ENCODE data around the gene KCNMA1.

The KCNMA1 gene

DNA sequence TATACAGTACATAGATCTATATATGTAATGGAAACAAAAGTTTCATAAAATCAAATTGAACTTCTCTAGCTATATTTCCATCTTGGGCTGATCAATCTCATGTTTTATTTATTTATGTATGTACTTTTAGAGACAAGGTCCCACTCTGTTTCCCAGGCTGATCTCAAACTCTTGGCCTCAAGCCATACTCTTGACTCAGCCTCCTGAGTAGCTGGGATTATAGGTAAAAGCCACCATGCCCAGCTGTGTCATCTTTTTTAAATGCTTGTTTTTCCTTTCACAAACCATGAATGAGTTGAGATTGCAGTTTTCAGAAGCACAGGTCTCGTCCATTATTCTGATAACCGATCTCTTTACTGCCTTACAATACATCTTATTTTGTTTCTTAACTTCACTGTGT is 400.9 kb downstream of the KCNMA1 start:
- no peaks in the 10 kb centered on the region for H3K36me3 ChIP-seq (ENCODE audit: insufficient read depth)
- no peak overlapping the region for H2AFZ ChIP-seq (ENCODE audit: low read depth)
- no peak overlapping the region for H3K27ac ChIP-seq
- no peaks in the 10 kb centered on the region for H3K27me3 ChIP-seq (ENCODE audit: insufficient read depth, low read depth)
- H4K20me1 ChIP-seq (ENCODE audit: insufficient read depth) = no peaks in the 10 kb centered on the region
- H3K9ac ChIP-seq = no peak overlapping the region
- H3K4me2 ChIP-seq = no peak overlapping the region
- H3K4me3 ChIP-seq (IDR thresholded peaks at IDR 0.05; ENCODE audit: insufficient read depth, low read depth, low read length) = no peak overlapping the region
- no peaks in the 10 kb centered on the region for H3K79me2 ChIP-seq (ENCODE audit: insufficient read depth, low read depth)
- H3K4me1 ChIP-seq (ENCODE audit: low read depth, poor library complexity, severe bottlenecking) = no peaks in the 10 kb centered on the region
- TF ChIP-seq, protein P1, sequence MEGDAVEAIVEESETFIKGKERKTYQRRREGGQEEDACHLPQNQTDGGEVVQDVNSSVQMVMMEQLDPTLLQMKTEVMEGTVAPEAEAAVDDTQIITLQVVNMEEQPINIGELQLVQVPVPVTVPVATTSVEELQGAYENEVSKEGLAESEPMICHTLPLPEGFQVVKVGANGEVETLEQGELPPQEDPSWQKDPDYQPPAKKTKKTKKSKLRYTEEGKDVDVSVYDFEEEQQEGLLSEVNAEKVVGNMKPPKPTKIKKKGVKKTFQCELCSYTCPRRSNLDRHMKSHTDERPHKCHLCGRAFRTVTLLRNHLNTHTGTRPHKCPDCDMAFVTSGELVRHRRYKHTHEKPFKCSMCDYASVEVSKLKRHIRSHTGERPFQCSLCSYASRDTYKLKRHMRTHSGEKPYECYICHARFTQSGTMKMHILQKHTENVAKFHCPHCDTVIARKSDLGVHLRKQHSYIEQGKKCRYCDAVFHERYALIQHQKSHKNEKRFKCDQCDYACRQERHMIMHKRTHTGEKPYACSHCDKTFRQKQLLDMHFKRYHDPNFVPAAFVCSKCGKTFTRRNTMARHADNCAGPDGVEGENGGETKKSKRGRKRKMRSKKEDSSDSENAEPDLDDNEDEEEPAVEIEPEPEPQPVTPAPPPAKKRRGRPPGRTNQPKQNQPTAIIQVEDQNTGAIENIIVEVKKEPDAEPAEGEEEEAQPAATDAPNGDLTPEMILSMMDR (conservative IDR thresholded peaks at IDR 0.05; ENCODE audit: low read depth, low read length) = no peak

DNA sequence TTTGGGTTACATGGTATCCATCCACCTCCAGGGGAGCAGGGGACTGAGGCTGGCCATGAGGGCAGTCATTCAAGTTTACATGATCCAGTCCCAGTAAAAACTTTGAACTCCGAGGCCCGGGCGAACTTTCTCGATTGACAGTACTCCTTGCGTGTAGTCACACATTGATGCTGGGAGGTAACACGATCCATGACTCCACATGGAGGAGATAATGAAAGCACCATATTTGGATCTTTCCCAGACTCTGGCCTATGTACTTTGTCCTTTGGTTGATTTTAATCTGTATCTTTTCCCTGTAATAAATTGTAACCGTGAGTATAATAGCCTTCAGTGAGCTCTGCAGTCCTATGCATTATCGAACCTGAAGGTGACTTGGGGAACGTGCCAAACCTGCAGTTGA is 401.6 kb downstream of the KCNMA1 start:
- no peak overlapping the region for H3K4me3 ChIP-seq (IDR thresholded peaks at IDR 0.05; ENCODE audit: insufficient read depth, low read depth, low read length)
- TF ChIP-seq, protein P1 (conservative IDR thresholded peaks at IDR 0.05; ENCODE audit: low read depth, low read length) = no peak
- no peaks in the 10 kb centered on the region for H3K36me3 ChIP-seq (ENCODE audit: insufficient read depth)

DNA sequence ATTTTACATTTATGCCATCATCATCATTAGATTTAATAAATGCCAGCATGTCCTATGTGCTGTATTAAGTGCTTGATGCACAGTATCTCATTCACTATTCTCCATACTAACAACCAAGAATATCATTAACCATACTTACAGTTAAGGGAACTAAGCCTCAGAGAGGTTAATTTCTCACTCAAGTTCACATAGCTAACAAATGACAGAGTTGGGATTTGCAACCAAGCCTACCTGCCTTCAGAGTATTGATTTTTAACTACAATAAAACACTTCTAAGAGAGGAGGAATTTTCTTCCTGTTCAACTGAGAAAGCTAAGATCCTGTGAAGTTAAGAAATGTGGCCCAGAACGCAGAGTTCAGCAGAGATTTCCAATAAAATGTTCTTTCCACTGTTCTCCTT is 403.0 kb downstream of the KCNMA1 start:
- H3K4me2 ChIP-seq = no peak overlapping the region
- no peaks in the 10 kb centered on the region for H3K79me2 ChIP-seq (ENCODE audit: insufficient read depth, low read depth)
- H2AFZ ChIP-seq (ENCODE audit: low read depth) = no peak overlapping the region
- H4K20me1 ChIP-seq (ENCODE audit: insufficient read depth) = no peaks in the 10 kb centered on the region
- TF ChIP-seq, protein P1 (conservative IDR thresholded peaks at IDR 0.05; ENCODE audit: low read depth, low read length) = no peak
- H3K36me3 ChIP-seq (ENCODE audit: insufficient read depth) = no peaks in the 10 kb centered on the region
- no peaks in the 10 kb centered on the region for H3K27me3 ChIP-seq (ENCODE audit: insufficient read depth, low read depth)
- no peak overlapping the region for H3K9ac ChIP-seq
- no peak overlapping the region for H3K27ac ChIP-seq
- peaks cover 6% of the 10 kb centered on the region for H3K4me1 ChIP-seq (ENCODE audit: low read depth, poor library complexity, severe bottlenecking)
- H3K4me3 ChIP-seq (IDR thresholded peaks at IDR 0.05; ENCODE audit: insufficient read depth, low read depth, low read length) = no peak overlapping the region

More for the DNA sequence above, 401.6 kb downstream of the KCNMA1 start:
- Histone ChIP-seq H4K20me1 (ENCODE audit: insufficient read depth) (no peaks in the 10 kb centered on the region), H3K27me3 (ENCODE audit: insufficient read depth, low read depth) (no peaks in the 10 kb centered on the region), H3K9ac (no peak overlapping the region), H3K27ac (no peak overlapping the region), H3K79me2 (ENCODE audit: insufficient read depth, low read depth) (no peaks in the 10 kb centered on the region), H3K4me1 (ENCODE audit: low read depth, poor library complexity, severe bottlenecking) (peaks cover 4% of the 10 kb centered on the region), H2AFZ (ENCODE audit: low read depth) (no peak overlapping the region), H3K4me2 (no peak overlapping the region)

DNA sequence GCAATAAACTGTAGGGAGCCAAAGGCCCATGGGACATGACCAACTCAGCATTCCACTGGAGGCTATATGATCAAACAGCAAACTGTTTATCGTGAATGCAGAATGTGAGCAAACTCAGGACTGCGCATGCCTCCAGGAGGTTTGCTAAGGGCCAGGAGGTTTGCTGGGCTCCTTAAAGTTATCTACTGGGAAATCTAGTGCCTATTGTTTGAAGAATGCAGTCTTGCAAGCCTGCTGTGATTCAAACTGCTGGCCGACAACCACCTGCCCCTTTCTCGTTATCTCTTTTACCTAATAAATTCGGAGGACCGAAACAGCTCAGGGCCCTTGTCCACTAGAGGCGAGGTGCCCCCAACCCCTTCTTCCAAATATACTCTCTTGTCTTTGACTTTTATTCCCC is 404.1 kb downstream of the KCNMA1 start:
- Histone ChIP-seq H3K4me3 (IDR thresholded peaks at IDR 0.05; ENCODE audit: insufficient read depth, low read depth, low read length) (no peak overlapping the region), H3K27ac (no peak overlapping the region), H3K36me3 (ENCODE audit: insufficient read depth) (no peaks in the 10 kb centered on the region), H3K4me2 (no peak overlapping the region), H3K79me2 (ENCODE audit: insufficient read depth, low read depth) (no peaks in the 10 kb centered on the region), H3K27me3 (ENCODE audit: insufficient read depth, low read depth) (no peaks in the 10 kb centered on the region), H3K9ac (no peak overlapping the region), H3K4me1 (ENCODE audit: low read depth, poor library complexity, severe bottlenecking) (peaks cover 6% of the 10 kb centered on the region), H4K20me1 (ENCODE audit: insufficient read depth) (no peaks in the 10 kb centered on the region), H2AFZ (ENCODE audit: low read depth) (no peak overlapping the region)
- TF ChIP-seq, protein P1 (conservative IDR thresholded peaks at IDR 0.05; ENCODE audit: low read depth, low read length) = no peak

Measured in KMS-11 (cell line).